ENCODE data around the gene NUMBL. TPM values are rescaled to one million over a fixed set of nuclear protein-coding genes. Genes with fewer than 3 reads are reported as not detected.

NUMBL gene
- total and polyA plus RNA-seq, 9 of the 15 experiments (the other 6 are each of a cell fraction or from before 2014, with no cell fraction given), result 0.39 to 38.6 (median 6.6) TPM

DNA sequence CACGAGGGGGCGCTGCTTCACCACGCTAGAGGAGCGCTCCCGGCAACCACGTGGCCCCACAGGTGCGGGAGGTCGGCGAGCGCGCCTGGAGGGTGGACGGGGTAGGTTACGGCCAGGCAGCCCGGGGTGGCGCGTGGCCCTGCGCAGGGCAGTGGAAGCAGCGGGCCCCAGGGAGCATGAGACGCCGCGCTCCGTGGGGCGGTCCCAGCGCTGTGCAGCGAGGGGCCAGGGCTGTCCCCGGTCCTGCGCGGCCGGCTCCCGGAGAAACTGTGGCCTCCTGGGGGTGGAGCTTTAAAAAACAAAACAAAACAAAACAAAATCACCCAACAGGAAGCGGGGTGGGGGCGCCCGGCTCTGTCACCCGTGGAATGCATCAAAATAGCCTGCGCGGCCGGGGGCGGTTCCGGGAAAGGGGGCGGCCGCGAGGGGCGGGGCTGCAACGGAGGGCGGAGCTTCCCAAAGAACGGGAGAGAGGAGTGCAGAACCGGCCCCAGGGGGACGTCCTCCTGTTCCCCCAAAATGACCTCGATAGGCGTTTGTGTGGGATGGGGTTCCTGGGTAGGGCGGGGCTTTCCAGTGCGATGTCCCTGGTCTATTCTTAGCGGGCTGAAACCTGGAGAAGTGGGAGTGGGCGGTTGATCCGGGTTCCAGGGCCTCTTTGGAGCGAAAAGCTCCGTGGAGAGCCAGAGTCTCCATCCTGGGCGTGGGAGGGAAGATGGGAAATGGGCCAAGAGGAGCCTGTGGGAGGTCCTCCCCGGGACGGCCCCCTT, 27.3 kb downstream of the NUMBL start (continued):
- TF ChIP-seq TRIM25 (IDR thresholded peaks at IDR 0.05; ENCODE audit: borderline replicate concordance) (no peak), ZNF512 (tag; IDR thresholded peaks at IDR 0.05) (no peak), ZKSCAN8 (CRISPR knock-in tag; IDR thresholded peaks at IDR 0.05) (no peak), PYGO2 (tag; IDR thresholded peaks at IDR 0.05) (no peak), CHD4 (IDR thresholded peaks at IDR 0.05; ENCODE audit: insufficient read depth, insufficient replicate concordance, low read depth, low read length, poor library complexity, severe bottlenecking) (no peak), STAT5A (IDR thresholded peaks at IDR 0.05; ENCODE audit: borderline replicate concordance, low read length) (no peak), RERE (CRISPR knock-in tag; IDR thresholded peaks at IDR 0.05; ENCODE audit: borderline replicate concordance) (no peak), MEF2D (tag; conservative IDR thresholded peaks at IDR 0.05; ENCODE audit: low read depth) (no peak), HDAC2 (IDR thresholded peaks at IDR 0.05) (peak; percentile 61), NRF1 (conservative IDR thresholded peaks at IDR 0.05 in 1 of 2, IDR thresholded peaks at IDR 0.05 in 1 of 2) (peak; percentile 88 to 90), ARNT (IDR thresholded peaks at IDR 0.05) (no peak), ZNF232 (CRISPR knock-in tag; IDR thresholded peaks at IDR 0.05) (no peak)
- TF ChIP-seq, protein P1, sequence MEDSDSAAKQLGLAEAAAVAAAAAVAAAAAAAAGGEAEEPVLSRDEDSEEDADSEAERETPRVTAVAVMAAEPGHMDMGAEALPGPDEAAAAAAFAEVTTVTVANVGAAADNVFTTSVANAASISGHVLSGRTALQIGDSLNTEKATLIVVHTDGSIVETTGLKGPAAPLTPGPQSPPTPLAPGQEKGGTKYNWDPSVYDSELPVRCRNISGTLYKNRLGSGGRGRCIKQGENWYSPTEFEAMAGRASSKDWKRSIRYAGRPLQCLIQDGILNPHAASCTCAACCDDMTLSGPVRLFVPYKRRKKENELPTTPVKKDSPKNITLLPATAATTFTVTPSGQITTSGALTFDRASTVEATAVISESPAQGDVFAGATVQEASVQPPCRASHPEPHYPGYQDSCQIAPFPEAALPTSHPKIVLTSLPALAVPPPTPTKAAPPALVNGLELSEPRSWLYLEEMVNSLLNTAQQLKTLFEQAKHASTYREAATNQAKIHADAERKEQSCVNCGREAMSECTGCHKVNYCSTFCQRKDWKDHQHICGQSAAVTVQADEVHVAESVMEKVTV (CRISPR knock-in tag; IDR thresholded peaks at IDR 0.05), result peak; percentile 94
- TF ChIP-seq, protein P2, sequence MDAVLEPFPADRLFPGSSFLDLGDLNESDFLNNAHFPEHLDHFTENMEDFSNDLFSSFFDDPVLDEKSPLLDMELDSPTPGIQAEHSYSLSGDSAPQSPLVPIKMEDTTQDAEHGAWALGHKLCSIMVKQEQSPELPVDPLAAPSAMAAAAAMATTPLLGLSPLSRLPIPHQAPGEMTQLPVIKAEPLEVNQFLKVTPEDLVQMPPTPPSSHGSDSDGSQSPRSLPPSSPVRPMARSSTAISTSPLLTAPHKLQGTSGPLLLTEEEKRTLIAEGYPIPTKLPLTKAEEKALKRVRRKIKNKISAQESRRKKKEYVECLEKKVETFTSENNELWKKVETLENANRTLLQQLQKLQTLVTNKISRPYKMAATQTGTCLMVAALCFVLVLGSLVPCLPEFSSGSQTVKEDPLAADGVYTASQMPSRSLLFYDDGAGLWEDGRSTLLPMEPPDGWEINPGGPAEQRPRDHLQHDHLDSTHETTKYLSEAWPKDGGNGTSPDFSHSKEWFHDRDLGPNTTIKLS (IDR thresholded peaks at IDR 0.05; ENCODE audit: borderline replicate concordance, low read depth), result peak; percentile 79

Data from K562 (cell line).